CD4-positive, alpha-beta T cell treated with Interleukin-15 for 4 hours (primary cell): Measurements from ENCODE around the gene CLCN4.

Experiments
- DNase-seq: peaks from one replicate; pipeline ENCODE4 v3.0.0-alpha.2; 2020; ENCODE audit warnings: low spot score

The CLCN4 gene

GRCh38 chrX:10197279-10198210 lies 40.8 kb downstream of the CLCN4 start:
- no peak for DNase-seq

GRCh38 chrX:10198254-10198653 lies 41.5 kb downstream of the CLCN4 start:
- DNase-seq, result no peak

- no peak for DNase-seq
Observed at GRCh38 chrX:10199212-10199611, 42.4 kb downstream of the CLCN4 start.

- DNase-seq, result no peak
Observed at GRCh38 chrX:10203617-10204016, 46.8 kb downstream of the CLCN4 start.

- no peak for DNase-seq
Observed at GRCh38 chrX:10206317-10206716, 49.5 kb downstream of the CLCN4 start.

GRCh38 chrX:10208281-10208856 lies 51.6 kb downstream of the CLCN4 start:
- DNase-seq, result no peak

GRCh38 chrX:10208953-10209352 lies 52.2 kb downstream of the CLCN4 start:
- DNase-seq, result no peak

- DNase-seq, result no peak
Observed at GRCh38 chrX:10212395-10212794, 55.6 kb downstream of the CLCN4 start.

- no peak for DNase-seq
Observed at GRCh38 chrX:10213716-10214115, 56.9 kb downstream of the CLCN4 start.

GRCh38 chrX:10216208-10216607 lies 59.4 kb downstream of the CLCN4 start:
- DNase-seq, result no peak

GRCh38 chrX:10217198-10217597 lies 60.4 kb downstream of the CLCN4 start:
- no peak for DNase-seq

GRCh38 chrX:10221651-10222050 lies 64.9 kb downstream of the CLCN4 start:
- no peak for DNase-seq

GRCh38 chrX:10223276-10223675 lies 66.5 kb downstream of the CLCN4 start:
- DNase-seq, result no peak

GRCh38 chrX:10223781-10224180 lies 67.0 kb downstream of the CLCN4 start:
- DNase-seq, result no peak

- DNase-seq, result no peak
Observed at GRCh38 chrX:10230222-10230621, 73.4 kb downstream of the CLCN4 start.

- no peak for DNase-seq
Observed at GRCh38 chrX:10231461-10231860, 74.7 kb downstream of the CLCN4 start.

GRCh38 chrX:10233173-10233572 lies 76.4 kb downstream of the CLCN4 start:
- DNase-seq, result no peak

- no peak for DNase-seq
Observed at GRCh38 chrX:10233696-10234095, 76.9 kb downstream of the CLCN4 start.

GRCh38 chrX:10235851-10236250 lies 79.1 kb downstream of the CLCN4 start:
- DNase-seq, result no peak

- DNase-seq, result no peak
Observed at GRCh38 chrX:10237241-10237640, 80.5 kb downstream of the CLCN4 start.

- no peak for DNase-seq
Observed at GRCh38 chrX:10239611-10240064, 82.9 kb downstream of the CLCN4 start.

- no peak for DNase-seq
Observed at GRCh38 chrX:10240918-10241317, 84.1 kb downstream of the CLCN4 start.

GRCh38 chrX:10242026-10242425 lies 85.3 kb downstream of the CLCN4 start:
- DNase-seq, result no peak

GRCh38 chrX:10243106-10243505 lies 86.3 kb downstream of the CLCN4 start:
- no peak for DNase-seq
